Esophagus squamous epithelium (tissue), 5 donors: ENCODE measurements around the gene PLIN1. TPM values are rescaled to one million over a fixed set of nuclear protein-coding genes. Genes with fewer than 3 reads are reported as not detected.

Source experiments
- DNase-seq: peaks from one replicate; lab custom pipeline; 2025; lab: John Stamatoyannopoulos, UW
- H3K27ac ChIP-seq, 4 donors: fragments of 200-600 bp; sonication (generic); one replicate each; pipeline ENCODE4 v1.5.1; 2016 to 2019; ENCODE audit warnings: mild to moderate bottlenecking in 1 of 4
- H3K27me3 ChIP-seq, 4 donors: fragments of 200-600 bp; sonication (generic); 1 replicate in 3 of 4; 2 replicates in 1 of 4; pipeline versions ENCODE4 v1.5.1 to v1.6.0; 2017 to 2021; ENCODE audit warnings: antibody characterized with exemption in 1 of 4
- H3K36me3 ChIP-seq, 3 donors: fragments of 200-600 bp; sonication (generic); one replicate each; pipeline ENCODE4 v1.5.1; 2016 to 2019
- H3K4me1 ChIP-seq, 3 donors: fragments of 200-600 bp; sonication (generic); one replicate each; pipeline ENCODE4 v1.5.1; 2017 to 2019
- H3K4me3 ChIP-seq, 4 donors: fragments of 200-600 bp; sonication (generic); 1 replicate in 3 of 4; 2 replicates in 1 of 4; pipeline ENCODE4 v1.5.1; 2016 to 2019; ENCODE audit warnings: mild to moderate bottlenecking in 2 of 4, moderate library complexity in 1 of 4
- H3K9me3 ChIP-seq, 3 donors: fragments of 200-600 bp; sonication (generic); one replicate each; pipeline ENCODE4 v1.5.1; 2016 to 2019
- POLR2A ChIP-seq, 4 donors: fragments of 450-650 bp; IDR thresholded peaks; one replicate each; pipeline ENCODE4 v1.6.1; 2017; ENCODE audit warnings: antibody characterized with exemption in 4 of 4, mild to moderate bottlenecking in 4 of 4, moderate library complexity in 3 of 4
- WGBS, 2 donors: methylation state at CpG; one replicate each; pipeline ENCODE4 v1.1.5; 2018; 5-methylcytosine and 5-hydroxymethylcytosine counted together
- intact Hi-C: fragments of 100-400 bp; cut with DNase I; formaldehyde crosslinking; loops from one replicate; pipeline ENCODE4 v1.15.0; 2022
- total RNA-seq, 4 donors: library from RNA; depleted of rRNA; stranded (reverse); fragments of >200 nt; gene quantifications; one replicate each; pipeline ENCODE4 v1.1.0, GENCODE V29; 2016
- TF ChIP-seq, protein P1 (sequence below), 6 experiments: fragments of 450-650 bp in 4 of 6; fragments of 200-600 bp in 2 of 6; sonication (generic) in 2 of 6; IDR thresholded peaks; one replicate each; pipeline ENCODE4 v1.5.1; 2016 to 2019; ENCODE audit warnings: antibody characterized with exemption in 6 of 6, mild to moderate bottlenecking in 4 of 6, moderate library complexity in 4 of 6
- donor health status: DM: yes; HTN: yes; CAD: no.

Gene PLIN1
- total RNA-seq, 4 donors from 2014 or later: 0.26 to 3.6 (median 0.91) TPM

DNA sequence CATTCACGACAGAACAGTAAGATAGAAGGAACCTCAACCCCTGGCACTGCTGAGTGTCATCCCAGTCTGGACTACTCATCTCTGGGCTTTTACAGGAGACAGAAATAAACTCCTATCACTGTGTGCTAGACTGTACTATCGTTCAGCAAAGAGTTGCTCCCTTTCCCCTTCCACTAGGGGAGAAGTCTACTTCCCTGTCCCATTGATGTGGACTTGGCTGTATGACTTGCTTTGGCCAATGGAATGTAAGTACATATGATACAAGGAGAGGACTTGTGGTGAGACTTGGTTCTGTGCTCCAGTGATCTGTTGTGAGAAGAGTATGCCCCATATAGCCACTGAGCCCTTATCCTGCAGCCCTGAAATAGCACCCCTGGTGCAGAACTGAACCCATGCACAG, 18.6 kb downstream of the PLIN1 start:
- no peaks in the 10 kb centered on the region for H3K9me3 ChIP-seq
- H3K27ac ChIP-seq: no peak overlapping the region
- no peaks in the 10 kb centered on the region for H3K36me3 ChIP-seq
- intact Hi-C loops: no loop called here
- 73 to 80% methylated on average over 2 of the region's 2 CpGs for WGBS, 2 donors
- H3K4me3 ChIP-seq: no peak overlapping the region
- H3K27me3 ChIP-seq: peaks cover 0 to 14% (median 0%) of the 10 kb centered on the region in 4 donors
- TF ChIP-seq POLR2A (IDR thresholded peaks at IDR 0.05): no peak
- TF ChIP-seq, protein P1, sequence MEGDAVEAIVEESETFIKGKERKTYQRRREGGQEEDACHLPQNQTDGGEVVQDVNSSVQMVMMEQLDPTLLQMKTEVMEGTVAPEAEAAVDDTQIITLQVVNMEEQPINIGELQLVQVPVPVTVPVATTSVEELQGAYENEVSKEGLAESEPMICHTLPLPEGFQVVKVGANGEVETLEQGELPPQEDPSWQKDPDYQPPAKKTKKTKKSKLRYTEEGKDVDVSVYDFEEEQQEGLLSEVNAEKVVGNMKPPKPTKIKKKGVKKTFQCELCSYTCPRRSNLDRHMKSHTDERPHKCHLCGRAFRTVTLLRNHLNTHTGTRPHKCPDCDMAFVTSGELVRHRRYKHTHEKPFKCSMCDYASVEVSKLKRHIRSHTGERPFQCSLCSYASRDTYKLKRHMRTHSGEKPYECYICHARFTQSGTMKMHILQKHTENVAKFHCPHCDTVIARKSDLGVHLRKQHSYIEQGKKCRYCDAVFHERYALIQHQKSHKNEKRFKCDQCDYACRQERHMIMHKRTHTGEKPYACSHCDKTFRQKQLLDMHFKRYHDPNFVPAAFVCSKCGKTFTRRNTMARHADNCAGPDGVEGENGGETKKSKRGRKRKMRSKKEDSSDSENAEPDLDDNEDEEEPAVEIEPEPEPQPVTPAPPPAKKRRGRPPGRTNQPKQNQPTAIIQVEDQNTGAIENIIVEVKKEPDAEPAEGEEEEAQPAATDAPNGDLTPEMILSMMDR (IDR thresholded peaks at IDR 0.05): no peak
- no peak for DNase-seq
- H3K4me1 ChIP-seq: peaks cover 6 to 31% (median 8%) of the 10 kb centered on the region in 3 donors

DNA sequence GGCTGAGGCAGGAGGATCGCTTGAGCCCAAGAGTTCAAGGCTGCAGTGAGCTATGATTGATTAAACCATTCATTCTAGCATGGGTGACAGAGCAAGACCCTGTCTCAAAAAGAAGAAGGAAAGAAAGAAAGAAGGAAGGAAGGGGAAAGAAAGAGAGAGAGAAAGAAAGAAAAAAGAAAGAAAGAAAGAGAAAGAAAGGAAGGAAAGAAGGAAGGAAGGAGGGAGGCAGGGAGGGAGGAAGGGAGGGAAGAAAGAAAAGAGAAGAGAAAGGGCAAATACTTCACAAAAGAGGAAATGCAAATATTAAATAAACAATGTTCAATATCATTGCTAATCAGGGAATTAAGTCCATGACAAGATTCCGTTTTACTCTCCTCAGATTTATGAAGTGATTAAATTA, 19.9 kb downstream of the PLIN1 start:
- H3K27ac ChIP-seq: no peak overlapping the region
- WGBS, 2 donors: 83 to 91% methylated on average over 2 of the region's 2 CpGs
- TF ChIP-seq POLR2A (IDR thresholded peaks at IDR 0.05): no peak
- TF ChIP-seq, protein P1 (IDR thresholded peaks at IDR 0.05): no peak
- intact Hi-C loops: no loop called here
- no peak overlapping the region for H3K4me3 ChIP-seq
- peaks cover 11 to 32% (median 16%) of the 10 kb centered on the region in 3 donors for H3K4me1 ChIP-seq
- H3K9me3 ChIP-seq: no peaks in the 10 kb centered on the region
- H3K36me3 ChIP-seq: no peaks in the 10 kb centered on the region
- DNase-seq: no peak
- peaks cover 0 to 25% (median 0%) of the 10 kb centered on the region in 4 donors for H3K27me3 ChIP-seq

DNA sequence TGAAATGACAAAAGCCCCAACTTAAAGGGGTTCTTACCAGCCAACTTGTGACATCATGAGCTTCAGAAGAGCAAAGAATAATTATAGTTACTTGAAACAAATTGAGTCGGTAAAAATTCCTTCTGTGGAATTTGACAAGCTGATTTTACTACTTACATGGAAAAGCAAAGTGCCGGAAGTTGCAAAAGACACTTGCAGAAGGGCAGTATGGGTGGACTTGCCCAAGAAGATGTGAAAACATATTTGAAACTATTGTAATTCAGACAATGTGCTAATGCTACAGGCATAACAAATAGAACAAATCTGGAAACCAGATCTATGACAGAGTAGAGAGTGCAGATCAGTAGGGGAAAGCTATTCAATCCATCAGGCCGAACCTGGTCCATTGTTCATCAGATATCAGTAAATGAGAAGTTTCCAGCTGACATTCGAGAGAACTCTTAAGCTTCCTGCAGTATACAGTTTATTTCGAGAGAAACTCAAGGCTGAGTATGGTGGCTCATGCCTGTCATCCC, 21.4 kb downstream of the PLIN1 start:
- H3K9me3 ChIP-seq: no peaks in the 10 kb centered on the region
- no peak overlapping the region for H3K4me3 ChIP-seq
- H3K27me3 ChIP-seq: peaks cover 0 to 31% (median 0%) of the 10 kb centered on the region in 4 donors
- TF ChIP-seq, protein P1 (IDR thresholded peaks at IDR 0.05): no peak
- no peak for TF ChIP-seq POLR2A (IDR thresholded peaks at IDR 0.05)
- peaks cover 12 to 28% (median 12%) of the 10 kb centered on the region in 3 donors for H3K4me1 ChIP-seq
- no peak overlapping the region for H3K27ac ChIP-seq
- H3K36me3 ChIP-seq: no peaks in the 10 kb centered on the region
- 84 to 88% methylated on average over 5 of the region's 5 CpGs for WGBS, 2 donors
- intact Hi-C loops: no loop called here
- DNase-seq: no peak

DNA sequence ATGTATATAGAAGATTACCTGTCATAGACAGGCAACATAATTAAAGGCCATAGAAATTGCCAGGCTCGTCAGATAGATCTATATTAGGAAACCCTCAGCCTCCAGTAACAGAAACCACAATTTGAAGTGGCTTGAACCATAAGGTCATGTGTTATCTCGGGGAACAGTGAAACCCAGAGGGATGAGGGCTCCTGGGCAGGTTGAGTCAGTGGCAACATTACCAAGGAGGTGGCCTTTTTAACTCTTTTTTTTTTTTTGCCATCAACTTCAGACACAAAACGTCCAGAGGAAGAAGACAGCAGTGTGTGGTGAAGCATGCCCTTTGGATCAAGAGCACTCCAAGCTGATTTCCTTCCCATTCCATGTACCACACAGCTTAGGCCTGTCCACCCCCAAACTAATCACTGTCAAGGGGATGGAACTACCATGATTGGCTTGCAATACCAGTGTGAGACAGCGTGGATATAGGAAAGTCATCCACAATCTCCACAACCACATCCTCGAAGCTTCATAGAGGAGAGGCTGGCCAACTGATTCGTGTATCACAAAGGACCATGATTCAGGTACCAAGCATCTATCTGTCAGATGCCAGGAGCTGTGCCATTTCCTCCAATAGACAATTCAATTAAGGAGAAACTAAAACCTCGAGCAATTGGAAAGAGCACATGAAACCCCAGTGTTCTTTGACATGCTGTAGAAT, 22.9 kb downstream of the PLIN1 start:
- Histone ChIP-seq H3K9me3 (no peaks in the 10 kb centered on the region), H3K4me1 (peaks cover 9 to 20% (median 9%) of the 10 kb centered on the region in 3 donors), H3K36me3 (no peaks in the 10 kb centered on the region), H3K4me3 (no peak overlapping the region), H3K27me3 (peaks cover 0 to 31% (median 0%) of the 10 kb centered on the region in 4 donors), H3K27ac (no peak overlapping the region)
- 61 to 66% methylated on average over 5 to 7 of the region's 7 CpGs for WGBS, 2 donors
- intact Hi-C loops: no loop called here
- DNase-seq: no peak
- TF ChIP-seq, protein P1 (IDR thresholded peaks at IDR 0.05): no peak
- no peak for TF ChIP-seq POLR2A (IDR thresholded peaks at IDR 0.05)
